Glutamatergic neuron (in vitro differentiated cells): ENCODE measurements around the gene FBXL3. TPM values are rescaled to one million over a fixed set of nuclear protein-coding genes. Genes with fewer than 3 reads are reported as not detected.

Experiments
- DNase-seq: peaks from one replicate; pipeline ENCODE4 v3.0.0; 2022
- H3K27ac Mint-ChIP-seq: one replicate; pipeline ENCODE4 v1.8.0; 2020; ENCODE audit warnings: mild to moderate bottlenecking, mixed read lengths, inconsistent platforms; ENCODE audit not compliant: unreplicated experiment
- H3K27me3 Mint-ChIP-seq: one replicate; pipeline ENCODE4 v1.8.0; 2020; ENCODE audit warnings: mild to moderate bottlenecking, moderate library complexity, mixed read lengths, inconsistent platforms; ENCODE audit not compliant: unreplicated experiment
- H3K36me3 Mint-ChIP-seq: one replicate; pipeline ENCODE4 v1.8.0; 2020; ENCODE audit warnings: mild to moderate bottlenecking, mixed read lengths, inconsistent platforms; ENCODE audit not compliant: unreplicated experiment
- H3K4me1 Mint-ChIP-seq: one replicate; pipeline ENCODE4 v1.8.0; 2020; ENCODE audit warnings: mild to moderate bottlenecking, low read depth, mixed read lengths, inconsistent platforms; ENCODE audit not compliant: unreplicated experiment
- H3K4me3 Mint-ChIP-seq: one replicate; pipeline ENCODE4 v1.8.0; 2020; ENCODE audit warnings: mild to moderate bottlenecking, mixed read lengths, inconsistent platforms; ENCODE audit not compliant: unreplicated experiment
- H3K9me3 Mint-ChIP-seq: one replicate; pipeline ENCODE4 v1.8.0; 2020; ENCODE audit warnings: mild to moderate bottlenecking, moderate library complexity, mixed read lengths, inconsistent platforms; ENCODE audit not compliant: unreplicated experiment
- total RNA-seq: library from RNA; stranded (reverse); fragmentation: NEBNext Ultra II Directional; extraction: Animal tissue kit (Norgen Biotek cat#: 25700); gene quantifications from one replicate; pipeline ENCODE4 v1.2.1, GENCODE V29; 2021; ENCODE audit not compliant: unreplicated experiment
- TF ChIP-seq, protein P1 (sequence below): fragments of 200-600 bp; sonication (generic); IDR thresholded peaks from one replicate; pipeline ENCODE4 v1.5.0; 2021; ENCODE audit not compliant: partially characterized antibody, unreplicated experiment

FBXL3 gene
- total RNA-seq, 1 donor from 2014 or later: 27.1 TPM

DNA sequence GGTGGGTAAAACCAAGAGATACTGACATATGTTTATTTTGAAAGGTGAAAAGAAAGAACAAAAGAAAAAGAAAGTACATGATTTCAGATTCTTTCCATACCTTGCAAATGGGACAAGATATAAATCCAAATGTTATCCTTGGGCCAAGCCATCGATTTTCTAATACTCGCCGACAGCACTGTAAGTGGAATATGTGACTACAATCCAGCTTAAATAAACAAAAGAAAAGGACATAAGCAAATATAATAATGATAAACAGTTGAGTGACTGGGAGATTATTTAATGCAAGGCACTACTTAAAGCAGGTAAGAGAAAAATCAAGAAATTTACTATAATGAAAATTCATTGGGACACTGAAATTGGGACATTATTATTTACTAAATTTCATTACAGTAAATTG lies 29.9 kb upstream of the FBXL3 start:
- no peak for DNase-seq
- Mint-ChIP-seq H3K4me1 (no peaks in the 10 kb centered on the region), H3K36me3 (no peaks in the 10 kb centered on the region), H3K27me3 (peaks cover 2% of the 10 kb centered on the region), H3K9me3 (peaks cover 2% of the 10 kb centered on the region), H3K27ac (peak overlapping the region; percentile 50), H3K4me3 (no peak overlapping the region)
- TF ChIP-seq, protein P1, sequence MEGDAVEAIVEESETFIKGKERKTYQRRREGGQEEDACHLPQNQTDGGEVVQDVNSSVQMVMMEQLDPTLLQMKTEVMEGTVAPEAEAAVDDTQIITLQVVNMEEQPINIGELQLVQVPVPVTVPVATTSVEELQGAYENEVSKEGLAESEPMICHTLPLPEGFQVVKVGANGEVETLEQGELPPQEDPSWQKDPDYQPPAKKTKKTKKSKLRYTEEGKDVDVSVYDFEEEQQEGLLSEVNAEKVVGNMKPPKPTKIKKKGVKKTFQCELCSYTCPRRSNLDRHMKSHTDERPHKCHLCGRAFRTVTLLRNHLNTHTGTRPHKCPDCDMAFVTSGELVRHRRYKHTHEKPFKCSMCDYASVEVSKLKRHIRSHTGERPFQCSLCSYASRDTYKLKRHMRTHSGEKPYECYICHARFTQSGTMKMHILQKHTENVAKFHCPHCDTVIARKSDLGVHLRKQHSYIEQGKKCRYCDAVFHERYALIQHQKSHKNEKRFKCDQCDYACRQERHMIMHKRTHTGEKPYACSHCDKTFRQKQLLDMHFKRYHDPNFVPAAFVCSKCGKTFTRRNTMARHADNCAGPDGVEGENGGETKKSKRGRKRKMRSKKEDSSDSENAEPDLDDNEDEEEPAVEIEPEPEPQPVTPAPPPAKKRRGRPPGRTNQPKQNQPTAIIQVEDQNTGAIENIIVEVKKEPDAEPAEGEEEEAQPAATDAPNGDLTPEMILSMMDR: no peak

DNA sequence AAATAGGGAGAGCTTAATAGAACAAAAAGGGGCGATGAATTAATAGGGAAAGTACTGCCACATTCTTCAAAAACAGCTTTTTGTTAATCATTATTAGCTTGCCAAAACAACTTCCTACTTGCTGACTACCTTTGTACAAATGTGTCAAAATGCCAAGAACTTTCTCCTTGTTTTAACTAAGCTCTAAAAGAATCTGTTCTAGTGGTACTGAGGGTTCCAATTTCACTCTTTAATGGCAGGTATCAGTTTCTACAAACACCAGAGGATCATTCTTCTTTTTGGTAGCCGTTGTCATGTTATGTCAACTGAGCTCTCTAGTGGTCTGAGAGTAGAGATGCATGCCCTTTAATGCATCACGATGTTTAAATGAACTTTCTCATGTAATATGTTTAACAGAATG lies 29.4 kb upstream of the FBXL3 start:
- peak overlapping the region; percentile 50 for H3K27ac Mint-ChIP-seq
- no peak for DNase-seq
- no peaks in the 10 kb centered on the region for H3K4me1 Mint-ChIP-seq
- H3K4me3 Mint-ChIP-seq: no peak overlapping the region
- H3K9me3 Mint-ChIP-seq: peaks cover 2% of the 10 kb centered on the region
- peaks cover 2% of the 10 kb centered on the region for H3K27me3 Mint-ChIP-seq
- TF ChIP-seq, protein P1: no peak
- no peaks in the 10 kb centered on the region for H3K36me3 Mint-ChIP-seq

DNA sequence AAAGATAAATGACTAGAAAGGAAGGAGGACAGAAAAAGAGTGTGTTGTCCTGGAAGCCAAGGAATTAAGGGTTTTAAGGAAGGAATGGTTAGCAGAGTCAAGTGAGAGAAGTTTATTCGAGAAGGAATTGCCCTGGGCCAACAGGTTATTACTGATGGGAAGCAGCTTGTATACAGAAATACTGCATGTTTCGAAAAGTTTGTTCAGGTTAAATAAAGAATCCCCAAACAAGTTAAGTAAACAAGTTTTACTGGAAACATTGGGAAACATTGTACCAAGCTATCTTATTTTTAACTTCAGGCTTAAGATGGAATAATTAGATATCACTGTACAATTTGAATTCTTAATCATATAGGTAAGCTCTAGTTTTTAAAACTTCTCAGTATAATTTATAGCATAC lies 28.2 kb upstream of the FBXL3 start:
- Mint-ChIP-seq H3K4me3 (no peak overlapping the region), H3K4me1 (no peaks in the 10 kb centered on the region), H3K27me3 (peaks cover 2% of the 10 kb centered on the region), H3K36me3 (no peaks in the 10 kb centered on the region), H3K27ac (no peak overlapping the region), H3K9me3 (peaks cover 2% of the 10 kb centered on the region)
- no peak for DNase-seq
- TF ChIP-seq, protein P1: no peak

DNA sequence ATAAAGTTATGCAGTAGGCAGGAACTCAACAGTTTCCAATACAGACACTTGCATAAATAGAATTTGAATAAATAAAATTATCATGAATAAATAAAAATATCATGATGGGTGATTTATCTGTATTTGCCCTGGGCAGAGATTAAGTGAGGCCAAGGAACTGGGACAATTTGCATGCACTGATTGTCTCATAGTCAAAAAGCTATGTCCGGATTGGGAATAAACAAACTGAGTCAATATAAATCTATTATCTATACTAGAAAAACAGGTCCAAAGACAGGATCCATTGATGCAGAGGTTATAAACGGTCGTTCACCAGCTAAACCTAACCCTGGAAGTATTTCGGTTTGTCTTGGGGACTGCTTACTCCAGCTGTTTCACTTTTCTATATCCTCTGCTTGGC lies 26.2 kb upstream of the FBXL3 start:
- no peak for DNase-seq
- Mint-ChIP-seq H3K27ac (no peak overlapping the region), H3K4me3 (no peak overlapping the region), H3K4me1 (peaks cover 4% of the 10 kb centered on the region), H3K9me3 (peaks cover 4% of the 10 kb centered on the region), H3K27me3 (peaks cover 2% of the 10 kb centered on the region), H3K36me3 (peaks cover 6% of the 10 kb centered on the region)
- TF ChIP-seq, protein P1: no peak

DNA sequence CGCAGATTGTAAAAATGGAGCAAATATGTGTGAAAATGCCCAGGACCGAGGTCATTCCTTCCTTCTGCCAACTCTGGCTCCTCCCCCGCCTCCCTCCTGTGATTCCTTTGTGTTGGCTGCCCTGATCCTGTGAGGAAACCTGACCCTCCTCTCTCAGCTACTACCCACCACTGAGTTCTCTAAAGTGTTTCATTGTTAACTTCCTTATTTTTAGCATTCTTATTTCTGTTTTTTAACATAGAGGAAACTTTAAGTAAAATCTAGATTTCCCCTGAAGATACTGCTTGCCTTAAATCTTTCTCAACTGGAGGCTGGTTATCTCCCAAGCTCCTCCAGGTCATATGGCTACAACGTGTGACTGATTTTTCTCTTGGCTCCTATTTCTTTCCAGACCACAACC lies 21.7 kb upstream of the FBXL3 start:
- TF ChIP-seq, protein P1: no peak
- H3K27me3 Mint-ChIP-seq: no peaks in the 10 kb centered on the region
- H3K27ac Mint-ChIP-seq: peak overlapping the region; percentile 28
- H3K9me3 Mint-ChIP-seq: peaks cover 6% of the 10 kb centered on the region
- no peak overlapping the region for H3K4me3 Mint-ChIP-seq
- peaks cover 9% of the 10 kb centered on the region for H3K36me3 Mint-ChIP-seq
- H3K4me1 Mint-ChIP-seq: peaks cover 4% of the 10 kb centered on the region
- DNase-seq: no peak
